Duodenal mucosa (tissue), 2 donors: Measurements from ENCODE around the gene VAPA.

Source experiments
- H3K27ac ChIP-seq: one replicate; pipeline ENCODE4 v1.7.0; 2013; ENCODE audit warnings: low read depth, low read length
- H3K27me3 ChIP-seq, 2 donors: one replicate each; pipeline ENCODE4 v1.7.0; 2013; ENCODE audit warnings: low read length in 2 of 2, control low read depth in 1 of 2; ENCODE audit not compliant: insufficient read depth in 2 of 2, control insufficient read depth in 1 of 2
- H3K36me3 ChIP-seq, 2 donors: one replicate each; pipeline ENCODE4 v1.7.0; 2013; ENCODE audit warnings: low read length in 2 of 2, control low read depth in 1 of 2; ENCODE audit not compliant: insufficient read depth in 2 of 2, control insufficient read depth in 1 of 2
- H3K4me1 ChIP-seq, 2 donors: one replicate each; pipeline ENCODE4 v1.7.0; 2013; ENCODE audit warnings: low read length in 2 of 2, control low read depth in 1 of 2; ENCODE audit not compliant: insufficient read depth in 2 of 2, control insufficient read depth in 1 of 2
- H3K4me3 ChIP-seq, 2 donors: one replicate each; pipeline ENCODE4 v1.7.0; 2013; ENCODE audit warnings: low read length in 2 of 2, low read depth in 1 of 2
- H3K9ac ChIP-seq, 2 donors: one replicate each; pipeline ENCODE4 v1.7.0; 2013; ENCODE audit warnings: low read length in 2 of 2, low read depth in 1 of 2
- H3K9me3 ChIP-seq, 2 donors: one replicate each; pipeline ENCODE4 v1.7.0; 2013; ENCODE audit warnings: low read length in 2 of 2, control low read depth in 1 of 2; ENCODE audit not compliant: control insufficient read depth in 1 of 2

Gene VAPA

GRCh38 chr18:9987345-9987744 lies 73.5 kb downstream of the VAPA start:
- Histone ChIP-seq H3K4me1 (peaks cover 3 to 4% of the 10 kb centered on the region in 2 donors), H3K27ac (no peak overlapping the region), H3K27me3 (no peaks in the 10 kb centered on the region)

GRCh38 chr18:9987931-9988330 lies 74.1 kb downstream of the VAPA start:
- no peak overlapping the region for H3K9ac ChIP-seq
- H3K27me3 ChIP-seq: no peaks in the 10 kb centered on the region
- H3K9me3 ChIP-seq: no peaks in the 10 kb centered on the region
- H3K36me3 ChIP-seq: no peaks in the 10 kb centered on the region
- H3K4me3 ChIP-seq: no peak overlapping the region
- H3K4me1 ChIP-seq: peaks cover 3 to 4% of the 10 kb centered on the region in 2 donors
- H3K27ac ChIP-seq: no peak overlapping the region

More at GRCh38 chr18:9987345-9987744, 73.5 kb downstream of the VAPA start:
- Histone ChIP-seq H3K9ac (no peak overlapping the region), H3K9me3 (no peaks in the 10 kb centered on the region), H3K36me3 (no peaks in the 10 kb centered on the region), H3K4me3 (no peak overlapping the region)

- peaks cover 3 to 9% of the 10 kb centered on the region in 2 donors for H3K4me1 ChIP-seq
Observed at GRCh38 chr18:9988665-9989064, 74.8 kb downstream of the VAPA start.

DNA sequence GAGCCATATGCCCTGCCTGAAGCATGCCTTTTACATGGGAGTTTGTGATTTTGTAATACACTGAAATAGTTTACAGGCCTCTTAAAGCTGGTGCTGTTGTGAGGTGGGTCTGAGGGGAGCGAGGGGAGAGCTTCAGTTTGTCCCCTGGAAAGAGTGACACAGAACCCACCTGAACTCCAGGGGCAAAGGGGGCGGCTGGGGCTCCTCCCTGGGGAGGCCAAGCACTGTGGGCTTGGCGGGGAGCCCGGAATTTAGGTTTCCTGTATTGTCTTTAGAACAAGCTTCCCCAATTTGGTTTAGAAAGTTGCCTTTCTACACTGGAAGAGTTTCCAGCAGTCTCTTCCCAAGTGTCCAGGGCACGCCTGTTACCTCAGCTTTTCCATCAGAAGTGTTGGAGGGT lies 75.7 kb downstream of the VAPA start:
- H3K27ac ChIP-seq: no peak overlapping the region
- H3K27me3 ChIP-seq: no peaks in the 10 kb centered on the region
- H3K4me1 ChIP-seq: peaks cover 10 to 17% of the 10 kb centered on the region in 2 donors
- no peak overlapping the region for H3K9ac ChIP-seq
- H3K4me3 ChIP-seq: no peak overlapping the region
- H3K9me3 ChIP-seq: no peaks in the 10 kb centered on the region
- no peaks in the 10 kb centered on the region for H3K36me3 ChIP-seq

More at GRCh38 chr18:9988665-9989064, 74.8 kb downstream of the VAPA start:
- Histone ChIP-seq H3K4me3 (no peak overlapping the region), H3K9ac (no peak overlapping the region), H3K36me3 (no peaks in the 10 kb centered on the region), H3K27me3 (no peaks in the 10 kb centered on the region), H3K9me3 (no peaks in the 10 kb centered on the region), H3K27ac (no peak overlapping the region)

DNA sequence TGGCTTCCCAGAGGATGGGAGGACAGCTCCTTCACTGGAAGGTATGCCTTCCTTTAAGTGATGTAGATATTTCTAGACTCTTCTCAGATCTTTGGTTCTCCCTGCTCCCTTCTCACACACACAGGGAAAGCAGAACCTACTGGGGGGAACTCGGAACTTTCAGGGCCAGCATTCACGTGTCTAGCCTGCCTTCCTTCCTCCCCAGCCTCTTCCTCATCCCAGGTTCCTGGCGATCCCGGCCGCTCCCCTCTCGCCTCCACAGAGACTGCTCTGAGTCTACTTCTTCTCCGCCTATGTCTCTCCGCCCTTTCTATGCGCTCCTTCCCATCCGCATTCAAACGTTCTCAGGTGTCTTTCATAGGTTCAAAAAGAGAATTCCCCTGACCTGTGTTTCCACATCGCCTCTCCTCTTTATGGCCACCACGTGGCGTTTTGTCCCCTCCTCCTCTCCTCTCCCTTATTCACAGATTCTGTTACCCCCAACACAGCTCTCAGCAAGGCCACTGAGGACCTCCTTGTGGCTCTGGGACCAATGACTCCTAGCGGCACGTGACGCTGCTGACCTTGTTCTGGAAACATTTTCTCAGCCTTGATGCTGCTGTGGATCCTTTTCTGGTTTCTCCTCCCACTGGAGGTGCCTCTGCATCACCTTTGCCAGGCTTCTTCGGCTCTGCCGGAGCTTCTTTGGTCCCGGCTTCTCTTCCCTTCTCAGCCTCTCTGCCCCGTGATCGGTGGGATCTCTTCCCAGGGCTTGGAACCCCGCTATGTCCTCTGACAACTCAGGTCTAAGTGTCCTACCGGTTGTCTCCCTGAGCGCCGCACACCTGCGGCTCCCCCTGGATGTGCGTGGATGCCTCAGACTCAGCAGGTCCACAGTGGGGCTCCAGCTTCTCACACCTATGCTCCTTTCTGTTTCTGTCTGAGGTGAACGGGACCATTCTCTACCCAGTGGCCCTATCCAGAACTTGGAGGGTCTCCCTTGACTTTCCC lies 77.5 kb downstream of the VAPA start:
- Histone ChIP-seq H3K36me3 (no peaks in the 10 kb centered on the region), H3K4me3 (no peak overlapping the region), H3K27me3 (no peaks in the 10 kb centered on the region), H3K9me3 (no peaks in the 10 kb centered on the region), H3K4me1 (peaks cover 11 to 21% of the 10 kb centered on the region in 2 donors), H3K27ac (no peak overlapping the region), H3K9ac (no peak overlapping the region)

- Histone ChIP-seq H3K36me3 (no peaks in the 10 kb centered on the region), H3K27me3 (no peaks in the 10 kb centered on the region), H3K9ac (no peak overlapping the region), H3K27ac (no peak overlapping the region), H3K4me1 (peaks cover 11 to 21% of the 10 kb centered on the region in 2 donors), H3K9me3 (peaks cover 1 to 6% of the 10 kb centered on the region in 2 donors), H3K4me3 (no peak overlapping the region)
Observed at GRCh38 chr18:9992300-9992972, 78.6 kb downstream of the VAPA start.

DNA sequence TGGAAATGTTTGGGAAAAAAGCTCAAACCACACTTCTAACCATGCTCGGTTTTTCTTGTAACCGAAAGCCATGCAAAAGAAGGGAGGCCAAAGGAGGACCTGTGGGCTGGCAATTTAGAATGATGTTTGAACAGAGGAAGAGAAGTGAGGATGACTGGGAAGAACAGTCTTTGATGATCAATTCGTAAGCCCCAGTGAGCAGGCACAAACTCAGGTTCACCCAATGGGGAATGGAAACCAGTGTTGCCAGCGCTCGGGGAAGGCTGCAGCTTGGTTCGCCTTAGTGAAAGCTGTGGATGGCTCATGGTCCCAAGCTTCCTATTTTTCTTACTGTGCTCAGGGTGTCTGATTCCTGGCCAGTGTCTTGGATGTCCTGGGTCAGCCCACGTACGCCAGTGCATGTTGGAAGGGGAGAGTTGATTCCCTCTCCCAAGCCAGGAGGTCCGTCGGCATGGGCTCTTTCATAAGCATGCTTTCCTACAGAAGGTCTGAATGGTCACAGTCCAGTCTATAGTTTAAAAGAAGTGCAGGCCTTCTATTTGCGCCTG lies 79.2 kb downstream of the VAPA start:
- H3K27me3 ChIP-seq: no peaks in the 10 kb centered on the region
- H3K36me3 ChIP-seq: no peaks in the 10 kb centered on the region
- no peak overlapping the region for H3K9ac ChIP-seq
- no peak overlapping the region for H3K4me3 ChIP-seq
- H3K27ac ChIP-seq: no peak overlapping the region
- peaks cover 7 to 12% of the 10 kb centered on the region in 2 donors for H3K9me3 ChIP-seq
- H3K4me1 ChIP-seq: peaks cover 11 to 21% of the 10 kb centered on the region in 2 donors

- Histone ChIP-seq H3K27me3 (no peaks in the 10 kb centered on the region), H3K4me3 (peak overlapping the region; percentile 34 to 51), H3K9me3 (peaks cover 8 to 15% of the 10 kb centered on the region in 2 donors), H3K27ac (no peak overlapping the region), H3K9ac (no peak overlapping the region), H3K36me3 (no peaks in the 10 kb centered on the region), H3K4me1 (peaks cover 11 to 21% of the 10 kb centered on the region in 2 donors)
Observed at GRCh38 chr18:9993521-9994025, 79.8 kb downstream of the VAPA start.

- Histone ChIP-seq H3K9ac (no peak overlapping the region), H3K4me3 (peak overlapping the region; percentile 34 to 51), H3K27ac (no peak overlapping the region), H3K36me3 (no peaks in the 10 kb centered on the region), H3K27me3 (no peaks in the 10 kb centered on the region), H3K9me3 (peaks cover 8 to 15% of the 10 kb centered on the region in 2 donors), H3K4me1 (peaks cover 8 to 21% of the 10 kb centered on the region in 2 donors)
Observed at GRCh38 chr18:9994026-9994570, 80.3 kb downstream of the VAPA start.
